Tibial nerve (tissue), 3 donors: ENCODE measurements around the gene DROSHA.

ENCODE experiments used
- POLR2A ChIP-seq, 2 donors: fragments of 450-650 bp; IDR thresholded peaks; one replicate each; pipeline ENCODE4 v1.6.1; 2017; ENCODE audit warnings: antibody characterized with exemption in 2 of 2, mild to moderate bottlenecking in 2 of 2, moderate library complexity in 2 of 2
- TF ChIP-seq, protein P1 (sequence below), 5 experiments: fragments of 200-600 bp in 3 of 5; fragments of 450-650 bp in 2 of 5; sonication (generic) in 3 of 5; IDR thresholded peaks; one replicate each; pipeline ENCODE4 v1.5.1; 2016 to 2019; ENCODE audit warnings: antibody characterized with exemption in 5 of 5, mild to moderate bottlenecking in 3 of 5, moderate library complexity in 2 of 5

DNA sequence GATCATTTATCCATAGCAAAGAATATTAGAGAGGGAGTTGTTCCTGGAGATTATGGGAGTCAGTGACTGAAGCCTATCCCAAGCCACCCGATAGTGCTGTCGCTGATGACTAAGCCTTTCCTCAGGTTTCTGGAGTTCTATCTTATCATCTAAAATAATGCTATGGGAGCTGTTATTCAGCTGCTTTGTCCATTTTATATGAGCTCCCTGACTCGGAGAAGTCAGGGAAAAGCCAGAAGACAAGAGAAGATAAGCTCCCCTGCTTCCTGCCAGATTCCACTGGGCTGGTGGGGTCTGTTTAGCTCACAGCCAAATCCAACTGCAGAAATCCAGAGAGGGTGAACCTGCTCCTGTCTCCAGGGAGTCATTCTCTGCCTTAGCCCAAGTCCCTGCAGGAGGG lies 148.2 kb downstream of the DROSHA start:
- TF ChIP-seq, protein P1, sequence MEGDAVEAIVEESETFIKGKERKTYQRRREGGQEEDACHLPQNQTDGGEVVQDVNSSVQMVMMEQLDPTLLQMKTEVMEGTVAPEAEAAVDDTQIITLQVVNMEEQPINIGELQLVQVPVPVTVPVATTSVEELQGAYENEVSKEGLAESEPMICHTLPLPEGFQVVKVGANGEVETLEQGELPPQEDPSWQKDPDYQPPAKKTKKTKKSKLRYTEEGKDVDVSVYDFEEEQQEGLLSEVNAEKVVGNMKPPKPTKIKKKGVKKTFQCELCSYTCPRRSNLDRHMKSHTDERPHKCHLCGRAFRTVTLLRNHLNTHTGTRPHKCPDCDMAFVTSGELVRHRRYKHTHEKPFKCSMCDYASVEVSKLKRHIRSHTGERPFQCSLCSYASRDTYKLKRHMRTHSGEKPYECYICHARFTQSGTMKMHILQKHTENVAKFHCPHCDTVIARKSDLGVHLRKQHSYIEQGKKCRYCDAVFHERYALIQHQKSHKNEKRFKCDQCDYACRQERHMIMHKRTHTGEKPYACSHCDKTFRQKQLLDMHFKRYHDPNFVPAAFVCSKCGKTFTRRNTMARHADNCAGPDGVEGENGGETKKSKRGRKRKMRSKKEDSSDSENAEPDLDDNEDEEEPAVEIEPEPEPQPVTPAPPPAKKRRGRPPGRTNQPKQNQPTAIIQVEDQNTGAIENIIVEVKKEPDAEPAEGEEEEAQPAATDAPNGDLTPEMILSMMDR (IDR thresholded peaks at IDR 0.05): no peak
- TF ChIP-seq POLR2A (IDR thresholded peaks at IDR 0.05): no peak
